Epithelial cell of proximal tubule (primary cell): ENCODE measurements around the gene MAD1L1. TPM values are rescaled to one million over a fixed set of nuclear protein-coding genes. Genes with fewer than 3 reads are reported as not detected.

Experiments
- DNase-seq: peaks from one replicate; pipeline ENCODE4 v3.0.0-alpha.2; 2011; ENCODE audit warnings: low read depth
- H3K4me3 ChIP-seq: 2 replicates; pipeline ENCODE4 v1.5.1; 2011; ENCODE audit warnings: low read depth, mild to moderate bottlenecking, low read length
- total RNA-seq: library from RNA; depleted of rRNA; stranded (reverse); fragments of >200 nt; gene quantifications from 2 replicates; pipeline ENCODE4 v1.2.3, GENCODE V29; 2015
- TF ChIP-seq, protein P1 (sequence below): conservative IDR thresholded peaks from 2 replicates; pipeline ENCODE4 v1.5.1; 2012; ENCODE audit warnings: low read depth, mild to moderate bottlenecking, low read length

The MAD1L1 gene
- total RNA-seq, 1 donor from 2014 or later = 83.4 TPM

DNA sequence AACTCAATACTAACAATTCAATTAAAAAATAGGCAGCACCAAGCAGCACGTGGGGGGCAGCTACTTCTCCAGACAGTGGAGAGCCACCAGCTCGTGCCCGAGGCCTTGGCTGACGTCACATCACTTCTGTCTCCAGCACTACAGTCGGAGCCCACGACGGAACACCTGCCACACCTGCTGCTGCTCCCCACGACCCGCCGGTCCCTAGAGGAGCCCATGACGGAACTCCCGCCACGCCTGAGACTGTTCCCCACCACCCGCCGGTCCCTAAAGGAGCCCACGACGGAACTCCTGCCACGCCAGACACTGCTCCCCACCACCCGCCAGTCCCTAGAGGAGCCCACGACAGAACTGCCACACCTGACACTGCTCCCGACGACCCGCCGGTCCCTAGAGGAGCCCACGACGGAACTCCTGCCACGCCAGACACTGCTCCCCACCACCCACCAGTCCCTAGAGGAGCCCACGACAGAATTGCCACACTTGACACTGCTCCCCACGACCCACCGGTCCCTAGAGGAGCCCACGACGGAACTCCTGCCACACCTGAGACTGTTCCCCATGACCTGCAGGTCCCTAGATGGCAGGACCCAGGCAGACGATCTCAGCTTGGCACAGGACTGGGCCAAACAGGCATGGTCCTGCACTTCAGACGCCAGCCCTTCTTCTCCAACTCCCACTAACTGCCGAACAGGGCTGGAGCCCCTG, 304.7 kb downstream of the MAD1L1 start:
- H3K4me3 ChIP-seq = no peak overlapping the region
- TF ChIP-seq, protein P1, sequence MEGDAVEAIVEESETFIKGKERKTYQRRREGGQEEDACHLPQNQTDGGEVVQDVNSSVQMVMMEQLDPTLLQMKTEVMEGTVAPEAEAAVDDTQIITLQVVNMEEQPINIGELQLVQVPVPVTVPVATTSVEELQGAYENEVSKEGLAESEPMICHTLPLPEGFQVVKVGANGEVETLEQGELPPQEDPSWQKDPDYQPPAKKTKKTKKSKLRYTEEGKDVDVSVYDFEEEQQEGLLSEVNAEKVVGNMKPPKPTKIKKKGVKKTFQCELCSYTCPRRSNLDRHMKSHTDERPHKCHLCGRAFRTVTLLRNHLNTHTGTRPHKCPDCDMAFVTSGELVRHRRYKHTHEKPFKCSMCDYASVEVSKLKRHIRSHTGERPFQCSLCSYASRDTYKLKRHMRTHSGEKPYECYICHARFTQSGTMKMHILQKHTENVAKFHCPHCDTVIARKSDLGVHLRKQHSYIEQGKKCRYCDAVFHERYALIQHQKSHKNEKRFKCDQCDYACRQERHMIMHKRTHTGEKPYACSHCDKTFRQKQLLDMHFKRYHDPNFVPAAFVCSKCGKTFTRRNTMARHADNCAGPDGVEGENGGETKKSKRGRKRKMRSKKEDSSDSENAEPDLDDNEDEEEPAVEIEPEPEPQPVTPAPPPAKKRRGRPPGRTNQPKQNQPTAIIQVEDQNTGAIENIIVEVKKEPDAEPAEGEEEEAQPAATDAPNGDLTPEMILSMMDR = no peak
- no peak for DNase-seq

DNA sequence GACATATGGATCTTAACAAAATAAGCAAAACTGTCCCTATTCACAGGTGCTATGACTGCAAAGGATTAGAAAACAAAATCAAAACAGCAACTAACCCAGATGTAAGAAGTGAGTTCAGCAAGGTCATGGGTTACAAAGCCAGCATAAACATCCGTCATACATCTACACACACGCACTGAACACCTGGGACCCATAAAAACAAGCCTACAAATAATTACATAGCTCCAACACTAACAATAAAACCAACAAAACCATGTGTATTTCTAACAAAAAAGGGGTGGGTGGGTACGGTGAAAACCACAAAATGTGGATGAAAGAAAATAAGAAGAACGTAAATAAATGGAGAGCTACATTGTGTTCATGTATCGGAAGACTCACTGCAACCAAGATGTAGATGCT, 305.8 kb downstream of the MAD1L1 start:
- TF ChIP-seq, protein P1 = no peak
- no peak for DNase-seq
- no peak overlapping the region for H3K4me3 ChIP-seq

DNA sequence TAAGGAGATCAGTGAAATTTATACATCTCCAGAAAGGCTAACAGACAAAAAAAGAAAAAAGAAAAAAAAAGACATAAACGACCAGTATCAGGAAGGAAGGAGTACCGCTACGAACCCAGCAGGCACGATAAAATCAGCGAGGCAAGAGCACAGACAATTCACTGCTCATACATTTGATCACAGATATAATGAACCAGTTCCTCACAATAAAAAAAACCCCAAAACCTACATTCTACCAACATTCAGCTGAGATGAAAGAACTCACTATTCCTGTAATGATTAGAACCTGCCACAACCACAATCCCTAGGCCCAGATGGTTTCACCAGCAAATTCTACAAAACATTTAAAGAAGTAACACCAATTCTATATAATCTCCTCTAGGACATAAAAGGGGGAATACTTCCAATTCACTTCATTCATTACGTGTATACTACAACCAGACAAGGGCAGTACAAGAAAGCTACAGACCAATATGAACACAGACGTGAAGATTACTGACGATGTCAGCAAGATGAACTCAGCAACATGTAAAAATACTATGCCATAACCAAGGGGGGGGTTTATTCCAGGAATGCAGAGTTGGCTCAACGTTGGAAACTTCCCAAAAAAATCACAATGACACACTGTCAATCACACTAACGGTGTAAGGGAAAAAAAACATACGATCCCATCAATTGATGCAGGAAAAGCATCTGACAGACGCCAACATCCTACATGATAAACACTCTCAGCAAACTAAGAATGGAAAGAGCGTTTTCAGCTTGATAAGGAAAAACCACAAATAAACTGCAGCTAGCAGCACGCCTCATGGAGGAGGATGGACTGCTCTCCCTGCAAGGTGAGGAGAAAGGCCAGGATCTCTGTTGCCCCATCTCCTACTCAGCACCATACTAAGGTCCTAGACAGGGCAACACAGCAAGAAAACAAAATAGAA, 306.5 kb downstream of the MAD1L1 start:
- no peak for DNase-seq
- TF ChIP-seq, protein P1 = no peak
- no peak overlapping the region for H3K4me3 ChIP-seq

DNA sequence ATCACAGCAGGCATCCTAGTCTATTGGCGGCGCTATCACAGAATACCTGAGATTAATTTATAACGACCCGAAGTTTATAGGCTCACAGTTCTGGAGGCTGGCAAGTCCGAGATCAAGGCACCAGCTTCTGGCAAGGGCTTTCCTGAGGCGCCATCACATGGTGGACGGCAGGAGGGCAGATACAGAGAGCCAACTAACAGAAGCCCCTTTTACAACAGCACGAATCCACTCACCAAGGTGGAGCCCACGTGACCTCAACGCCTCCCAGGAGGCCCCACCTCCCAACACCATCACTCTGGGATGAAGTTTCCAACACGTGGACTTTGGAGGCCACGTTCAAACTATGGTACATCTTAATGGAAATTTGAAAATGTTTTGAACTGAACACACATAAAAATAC, 307.4 kb downstream of the MAD1L1 start:
- TF ChIP-seq, protein P1 = peak; percentile 13
- no peak for DNase-seq
- H3K4me3 ChIP-seq = no peak overlapping the region

DNA sequence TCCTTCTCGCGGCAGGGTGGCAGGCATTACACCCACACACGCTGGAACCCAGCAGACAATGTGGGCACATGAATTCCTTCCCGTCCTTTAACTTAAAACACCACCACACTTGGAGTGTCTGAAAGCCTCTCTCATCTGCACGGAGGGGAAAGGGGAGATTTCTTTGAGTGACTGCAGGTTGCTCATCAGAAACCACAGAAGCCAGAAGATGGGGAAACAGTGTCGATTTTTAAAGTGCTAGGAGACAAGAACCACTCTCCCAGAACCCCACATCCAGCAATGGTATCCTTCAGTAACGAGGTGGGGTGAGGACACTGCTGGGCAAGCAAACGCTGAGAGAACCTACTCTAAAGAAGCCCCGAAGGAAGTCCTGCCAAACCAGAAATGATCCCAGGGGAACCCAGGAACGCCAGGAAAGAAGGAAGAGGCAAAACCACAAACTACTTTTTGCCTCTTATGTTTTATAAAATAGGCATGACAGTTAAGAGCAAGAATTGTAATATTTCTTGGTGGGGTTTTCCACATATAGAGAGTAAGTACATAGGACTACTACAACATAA, 308.4 kb downstream of the MAD1L1 start:
- no peak overlapping the region for H3K4me3 ChIP-seq
- DNase-seq = no peak
- TF ChIP-seq, protein P1 = no peak

DNA sequence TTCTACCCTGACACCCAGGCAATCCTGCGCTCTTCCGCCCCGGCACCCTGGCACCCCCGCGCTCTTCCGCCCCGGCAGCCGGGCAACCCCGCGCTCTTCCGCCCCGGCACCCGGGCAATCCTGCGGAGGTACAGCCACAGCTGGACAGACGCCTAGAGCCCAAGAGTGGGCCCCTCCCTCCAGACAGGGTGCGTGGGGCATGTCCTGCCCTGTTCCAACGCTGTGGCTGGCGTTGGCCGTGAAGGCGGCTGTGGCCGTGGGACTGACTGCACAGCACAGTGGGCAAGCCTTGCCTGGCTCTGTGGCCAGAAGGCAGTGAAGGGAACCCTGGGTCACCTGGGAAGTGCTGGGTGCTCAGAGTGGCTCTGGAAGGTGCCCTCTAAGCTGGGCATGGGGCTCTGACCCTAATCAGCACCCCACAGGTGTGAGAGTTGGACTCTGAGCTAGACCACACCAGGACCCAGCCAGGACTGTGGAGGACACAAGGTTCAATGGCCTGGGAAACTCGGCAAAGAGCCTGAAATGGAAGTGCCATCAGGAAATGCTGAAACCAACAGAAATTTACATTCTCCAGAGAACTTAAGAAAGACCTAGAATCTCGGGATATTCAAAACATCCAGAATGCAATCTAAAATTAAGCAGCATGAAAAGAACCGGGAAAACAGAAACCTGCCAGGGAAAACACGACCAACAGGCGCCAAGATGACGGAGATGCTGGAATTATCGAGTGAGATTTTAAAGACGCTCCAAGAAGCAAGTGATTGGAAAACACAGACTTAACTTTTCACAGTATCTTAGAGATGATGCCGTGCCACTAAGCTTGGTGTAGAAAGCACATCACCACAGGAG, 309.1 kb downstream of the MAD1L1 start:
- H3K4me3 ChIP-seq = no peak overlapping the region
- DNase-seq = no peak
- TF ChIP-seq, protein P1 = no peak
